GM19025 (cell line): ENCODE measurements around the gene RHEBL1.
A peak's percentile ranks its signal among the peaks of the same experiment; 100 is the strongest.

Experiments used
- ATAC-seq: cut with Tn5 transposase; IDR thresholded peaks from one replicate; pipeline ENCODE4 v1.9.1; 2021; ENCODE audit warnings: mild to moderate bottlenecking, low read depth, moderate library complexity; ENCODE audit not compliant: unreplicated experiment

RHEBL1 gene, protein sequence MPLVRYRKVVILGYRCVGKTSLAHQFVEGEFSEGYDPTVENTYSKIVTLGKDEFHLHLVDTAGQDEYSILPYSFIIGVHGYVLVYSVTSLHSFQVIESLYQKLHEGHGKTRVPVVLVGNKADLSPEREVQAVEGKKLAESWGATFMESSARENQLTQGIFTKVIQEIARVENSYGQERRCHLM

DNA sequence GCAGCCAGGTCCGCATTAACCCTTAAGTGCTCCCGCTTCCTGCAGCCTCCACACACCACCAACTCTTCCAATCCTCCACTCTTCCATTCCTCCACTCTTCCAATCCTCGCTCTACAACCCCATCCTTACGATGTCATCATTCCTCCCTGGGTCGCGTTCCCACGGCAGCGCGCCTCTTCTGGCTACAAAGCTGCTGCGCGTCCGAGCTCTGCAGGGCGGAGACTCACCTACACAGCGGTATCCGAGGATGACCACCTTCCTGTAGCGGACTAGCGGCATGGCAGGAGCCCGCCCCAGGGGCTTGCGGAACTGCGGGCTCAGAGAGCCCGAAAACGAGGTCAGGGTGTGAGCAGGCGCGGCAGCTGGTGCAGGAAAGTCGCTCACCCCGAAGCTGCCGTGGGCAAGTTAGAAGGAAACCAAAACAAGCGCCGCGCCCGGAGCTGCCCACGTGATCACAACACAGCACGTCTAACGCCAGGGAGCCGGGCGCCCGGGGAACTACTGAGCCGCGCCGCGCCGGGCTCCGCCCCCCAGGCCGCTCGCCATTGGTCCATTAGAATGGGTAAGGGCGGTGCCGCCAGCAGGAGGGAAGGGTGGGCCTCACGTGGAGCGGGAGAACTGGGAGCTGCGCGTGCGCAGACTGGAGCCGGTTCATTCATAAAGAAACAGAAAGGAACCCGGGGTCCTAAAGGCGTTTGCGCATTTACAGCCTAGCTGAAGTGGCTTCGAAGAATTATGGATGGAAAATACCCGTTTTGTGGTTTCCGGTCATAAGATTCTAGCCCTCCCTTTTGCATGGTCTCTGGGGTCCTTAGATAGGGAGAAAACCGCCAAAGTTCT lies at the start of gene RHEBL1:
RHEBL1 (minus strand) TSS at position 473 of the 840 bp plus-strand sequence; CDS start at position 279, 194 bp downstream.
- ATAC-seq, result peak; percentile 99

DNA sequence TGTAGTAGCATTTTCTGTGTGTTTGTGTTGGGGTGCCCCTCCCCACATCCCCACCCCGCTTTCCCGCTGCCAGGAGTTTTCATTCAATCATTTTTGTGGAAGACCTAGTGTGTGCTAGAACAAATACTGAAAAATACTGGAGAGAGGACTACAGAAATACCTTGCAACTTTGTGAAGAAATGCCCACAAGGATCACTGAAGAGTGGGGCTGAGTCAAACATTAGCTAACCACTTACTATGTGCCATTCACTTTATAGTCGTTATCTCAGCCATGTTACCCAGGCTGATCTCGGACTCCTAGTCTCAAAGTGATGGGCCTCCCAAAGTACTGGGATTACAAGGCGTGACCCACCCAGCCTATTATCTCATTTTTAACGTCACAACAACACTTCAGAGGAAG lies 41.4 kb upstream of the RHEBL1 start:
- ATAC-seq, result no peak

DNA sequence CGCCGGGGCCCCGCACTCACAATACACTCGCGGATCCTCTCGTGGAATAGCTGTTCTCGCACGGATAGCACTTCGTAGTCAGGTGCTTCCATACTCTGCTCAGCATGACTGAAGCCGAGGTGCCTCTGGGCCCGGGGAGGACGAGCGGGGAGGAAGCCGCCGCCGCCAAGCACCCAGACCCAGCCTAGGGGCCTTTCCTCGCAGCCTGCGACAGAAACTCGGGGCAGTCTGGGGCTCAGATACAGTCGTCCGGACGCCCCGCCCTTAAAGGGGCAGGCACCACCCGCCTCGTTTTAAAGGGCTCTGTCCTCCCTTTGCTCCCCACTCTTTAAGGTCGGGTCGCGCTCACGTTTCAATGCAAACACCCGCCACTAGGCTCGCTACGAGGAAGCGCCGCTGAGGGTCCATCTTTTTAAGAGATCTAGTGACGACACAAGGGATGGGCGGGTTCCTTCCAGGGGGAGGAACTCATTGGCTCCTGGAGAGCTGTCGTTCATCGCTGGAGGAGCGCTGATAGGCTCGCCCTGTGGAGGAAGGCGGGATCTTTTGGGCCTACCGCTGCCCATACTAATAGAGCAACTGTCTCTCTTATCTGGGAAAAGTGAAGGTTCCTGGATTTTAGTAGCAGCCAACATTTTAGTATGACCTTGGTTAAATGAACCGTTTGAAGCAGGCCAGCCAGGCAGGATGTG lies 40.8 kb upstream of the RHEBL1 start, which contains the start of gene LMBR1L:
LMBR1L (minus strand) TSS at position 384 of the 692 bp plus-strand sequence; CDS start at position 92, 292 bp downstream.
- peak; percentile 98 for ATAC-seq

DNA sequence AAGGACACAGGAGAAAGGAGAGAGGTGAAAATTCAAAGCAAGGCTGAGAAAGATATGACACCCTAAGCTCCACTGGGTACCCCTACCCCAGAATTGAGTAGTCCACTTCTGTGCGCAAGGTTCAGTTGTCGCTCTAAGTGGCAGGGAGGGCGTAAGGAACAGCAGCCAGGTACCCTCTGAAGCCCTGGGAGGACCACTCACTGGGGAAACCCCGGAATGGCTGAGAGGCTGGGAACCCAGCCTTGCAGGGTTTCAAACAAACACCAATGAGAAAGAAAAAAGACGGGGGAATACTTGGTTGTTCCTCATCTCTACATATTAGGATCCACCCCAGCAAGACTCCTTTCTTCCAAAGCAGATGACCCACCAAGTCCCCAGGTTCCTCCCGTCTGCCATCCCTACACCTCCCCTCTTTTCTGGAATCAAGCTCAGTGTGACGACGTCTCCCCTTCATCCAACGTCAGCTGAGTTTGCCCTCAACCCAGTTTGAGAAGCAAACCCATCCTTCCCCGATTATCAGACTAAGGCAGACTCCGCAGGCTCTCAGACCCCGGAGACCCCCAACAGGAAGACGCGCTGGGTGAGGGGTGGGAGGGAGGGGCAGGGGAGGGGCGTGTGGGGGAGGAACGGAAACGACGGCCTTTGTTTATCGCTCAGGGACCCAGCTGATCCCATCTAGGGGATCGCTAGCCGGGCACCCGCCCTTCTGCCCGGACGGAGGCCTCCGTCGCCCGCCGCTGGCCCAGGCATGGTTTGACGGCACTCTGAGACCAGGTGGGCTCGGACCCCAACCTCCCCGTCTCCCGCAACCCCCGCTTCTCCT lies 40.1 kb upstream of the RHEBL1 start:
- ATAC-seq, result no peak

DNA sequence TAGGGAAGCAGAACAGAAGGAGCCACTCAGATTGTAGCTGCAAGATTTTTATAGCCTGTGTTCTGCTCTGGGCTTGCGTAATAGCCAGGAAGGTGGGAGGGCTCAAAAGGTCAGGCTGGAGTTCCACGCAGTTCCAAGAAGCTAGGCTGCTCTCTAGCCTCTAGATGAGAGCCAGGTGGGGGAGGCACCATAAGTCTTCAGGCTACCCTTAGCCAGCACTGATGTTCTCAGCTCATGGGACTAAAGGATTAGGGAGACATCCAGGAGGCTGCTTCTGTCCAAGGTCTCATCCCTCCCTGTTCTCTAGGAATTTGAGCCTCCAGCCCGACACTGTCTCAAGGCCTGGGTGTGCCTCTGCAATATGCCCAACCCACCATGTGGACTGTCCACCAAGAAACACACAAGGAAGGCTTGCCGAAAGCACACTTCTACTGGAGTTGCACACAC lies 39.2 kb upstream of the RHEBL1 start:
- ATAC-seq, result no peak

DNA sequence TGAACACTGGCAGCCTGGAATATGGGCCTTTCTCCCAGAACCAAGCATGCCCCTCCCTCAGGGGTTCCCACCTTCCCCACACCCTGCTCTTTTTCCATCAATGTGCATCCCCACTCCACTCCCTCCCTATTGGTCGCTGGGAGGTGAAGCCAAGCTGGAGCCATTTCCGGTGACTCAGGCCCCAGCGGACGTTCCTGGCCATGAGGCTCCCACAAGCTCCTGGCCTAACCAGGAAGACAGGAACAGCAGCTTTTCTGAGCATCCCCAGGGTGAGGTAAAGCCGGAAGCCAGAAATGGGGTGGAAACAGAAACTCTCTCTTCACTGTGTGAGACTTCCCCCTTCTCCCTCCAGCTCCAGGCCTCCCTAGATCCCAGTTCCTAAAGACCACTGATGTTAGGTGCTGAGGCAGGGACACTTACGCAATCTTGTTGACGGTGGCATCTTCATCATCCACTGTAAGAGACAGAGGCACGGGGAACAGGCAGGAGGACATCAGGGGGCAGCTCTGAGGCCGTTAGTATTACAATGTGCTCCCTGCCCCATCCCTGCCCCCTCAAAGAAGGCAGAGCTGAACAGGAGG lies 35.8 kb upstream of the RHEBL1 start:
- no peak for ATAC-seq

DNA sequence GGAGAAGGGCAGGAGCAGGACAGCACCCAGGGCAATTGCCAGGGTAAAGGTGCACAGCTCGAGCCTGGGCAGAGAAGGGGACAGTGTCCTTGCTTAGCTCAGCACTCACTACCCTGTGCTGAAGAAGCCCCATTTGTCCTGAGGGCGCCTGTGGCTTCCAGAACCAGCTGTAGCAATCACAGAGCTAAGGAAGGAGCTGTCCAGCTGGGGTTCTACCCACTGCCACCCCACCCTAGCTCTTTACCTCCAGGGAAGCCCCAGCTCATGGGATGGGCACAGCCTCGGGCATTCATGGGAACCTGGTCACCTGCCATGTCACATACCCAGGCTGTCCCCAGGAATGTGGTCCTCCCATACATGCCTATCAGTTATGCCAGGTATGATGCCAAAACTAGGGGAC lies 35.0 kb upstream of the RHEBL1 start:
- no peak for ATAC-seq

DNA sequence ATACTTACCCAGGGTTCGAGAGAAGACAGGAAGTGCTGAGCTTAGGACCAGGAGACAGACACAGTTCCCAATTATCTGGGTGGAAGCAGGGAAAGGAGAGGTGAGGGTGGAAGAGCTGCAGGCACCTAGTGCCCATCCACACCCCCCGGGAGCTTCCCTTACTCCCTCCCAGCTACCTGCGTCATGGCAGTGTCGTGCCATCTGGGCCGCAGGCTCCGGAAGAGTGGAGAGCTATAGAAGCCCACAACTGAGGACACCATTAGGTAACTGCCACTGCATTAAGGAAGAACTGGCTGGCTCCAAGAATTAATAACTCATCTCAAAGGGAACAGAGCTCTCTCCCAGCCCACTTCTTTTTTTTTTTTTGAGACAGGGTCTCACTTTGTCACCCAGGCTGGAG lies 30.6 kb upstream of the RHEBL1 start:
- ATAC-seq, result no peak

DNA sequence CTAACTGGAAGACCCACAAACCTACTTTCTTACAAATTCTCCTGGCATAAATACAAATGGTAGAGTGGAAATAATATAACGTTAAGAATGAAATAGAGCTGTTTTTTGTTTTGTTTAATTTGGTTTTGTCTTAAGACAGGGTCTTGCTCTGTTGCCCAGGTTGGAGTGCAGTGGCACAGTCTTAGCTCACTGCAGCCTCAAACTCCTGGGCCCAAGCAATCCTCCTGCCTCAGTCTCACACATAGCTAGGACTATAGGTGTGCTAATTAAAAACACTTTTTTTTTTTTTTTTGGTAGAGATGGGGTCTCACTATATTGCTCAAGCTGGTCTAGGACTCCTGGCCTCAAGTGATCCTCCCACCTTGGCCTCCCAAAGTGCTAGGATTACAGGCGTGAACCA lies 28.9 kb upstream of the RHEBL1 start:
- ATAC-seq, result no peak

DNA sequence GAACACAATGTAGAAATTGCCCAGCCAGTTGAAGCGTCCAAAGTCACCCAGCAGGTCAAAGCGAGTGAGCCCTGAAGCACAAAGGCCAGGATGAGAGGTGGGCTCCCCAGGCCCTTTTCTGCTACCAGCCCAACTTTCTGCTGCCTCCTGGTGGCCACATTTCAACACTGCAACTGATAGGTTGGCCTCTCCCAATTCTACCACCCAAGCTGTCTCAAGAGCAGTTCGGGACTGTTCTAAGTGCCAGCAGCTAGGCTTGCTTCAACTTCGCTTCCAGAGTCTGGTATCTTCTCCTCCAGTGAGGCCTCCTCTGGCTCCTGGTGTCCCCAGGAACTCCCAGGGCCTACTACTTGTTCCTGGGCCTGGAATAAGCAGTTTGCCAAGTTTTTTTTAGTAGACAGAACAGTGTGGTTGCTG lies 28.3 kb upstream of the RHEBL1 start:
- no peak for ATAC-seq

DNA sequence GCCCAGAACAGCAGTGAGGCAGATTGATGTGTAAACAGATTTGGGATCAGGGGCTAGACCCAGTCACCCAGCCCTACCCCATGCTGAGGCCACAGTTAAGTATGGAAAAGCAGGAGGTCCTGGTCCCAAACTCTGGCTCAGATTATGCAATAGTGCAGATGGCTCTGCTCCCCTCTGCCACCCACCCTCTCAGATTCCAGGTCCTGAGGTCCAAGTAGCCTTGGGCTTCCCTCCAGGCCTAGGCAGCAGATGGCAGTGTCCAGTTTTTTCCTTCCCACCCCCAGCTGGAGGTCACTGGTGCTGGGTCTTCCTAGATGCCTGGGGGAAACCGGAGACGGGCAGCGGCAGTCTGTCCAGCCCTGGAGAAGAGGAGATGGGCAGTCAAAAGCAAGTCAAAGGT lies 27.6 kb upstream of the RHEBL1 start:
- ATAC-seq, result no peak

DNA sequence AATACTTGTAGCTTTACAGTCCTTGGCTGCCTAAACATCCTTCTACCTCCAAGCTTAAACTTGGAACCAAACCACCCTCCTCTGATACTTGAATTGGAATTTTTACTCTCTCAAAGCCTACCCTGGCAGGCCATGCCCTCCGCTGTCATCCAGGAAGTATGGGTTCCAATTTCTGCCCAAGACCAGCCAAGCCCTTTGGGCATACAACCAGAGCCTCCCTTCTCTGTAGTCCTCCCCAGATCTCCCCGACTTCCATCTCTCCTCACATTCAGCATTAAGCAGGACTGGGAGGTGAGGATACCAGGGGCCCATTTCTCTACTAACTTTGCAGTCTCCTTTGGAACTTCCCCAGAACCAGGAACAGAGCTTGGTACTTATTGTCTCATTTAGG lies 25.2 kb upstream of the RHEBL1 start:
- ATAC-seq, result no peak

DNA sequence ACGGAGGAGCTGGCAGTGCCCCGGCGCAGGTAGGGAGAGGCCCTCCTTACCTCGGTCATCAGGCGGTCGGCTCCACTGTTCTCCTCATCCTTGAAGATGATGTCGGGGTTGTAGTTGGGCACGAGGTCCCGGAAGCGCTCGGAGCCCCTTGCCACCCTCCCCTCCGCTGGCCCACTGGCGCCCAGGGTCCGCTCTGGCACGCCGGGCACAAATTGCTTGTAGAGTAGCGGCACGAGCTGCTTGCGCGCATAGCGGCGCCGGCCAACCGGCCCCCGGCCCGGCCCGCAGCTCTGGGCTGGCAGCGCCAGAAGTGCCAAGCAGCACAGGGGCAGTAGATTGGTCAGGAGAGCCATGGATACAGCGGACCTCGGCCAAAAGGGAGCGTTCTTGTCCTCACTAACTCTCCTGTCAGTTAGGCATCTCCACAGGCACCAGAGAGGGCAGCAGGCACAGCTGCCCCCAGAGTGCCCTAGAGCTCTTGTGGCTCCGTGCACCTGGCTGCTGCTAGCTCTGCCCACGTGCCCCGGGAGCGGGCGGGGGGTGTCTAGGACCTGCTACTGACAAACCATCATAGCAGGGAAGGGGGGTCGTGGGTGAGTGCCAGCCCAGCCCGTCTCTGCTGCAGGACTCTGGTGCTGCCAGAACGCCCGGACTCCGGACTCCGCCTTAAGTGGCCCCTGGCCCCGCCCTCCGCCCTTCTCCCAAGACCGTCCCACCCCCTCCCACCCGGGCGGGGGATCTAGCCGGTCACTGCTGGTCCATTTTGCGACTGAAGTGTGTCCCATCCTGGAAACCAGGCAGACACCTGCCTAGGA lies 24.6 kb upstream of the RHEBL1 start, which contains the start of gene DHH:
DHH (minus strand) TSS at position 642 of the 815 bp plus-strand sequence; CDS start at position 353, 289 bp downstream.
- ATAC-seq, result no peak

DNA sequence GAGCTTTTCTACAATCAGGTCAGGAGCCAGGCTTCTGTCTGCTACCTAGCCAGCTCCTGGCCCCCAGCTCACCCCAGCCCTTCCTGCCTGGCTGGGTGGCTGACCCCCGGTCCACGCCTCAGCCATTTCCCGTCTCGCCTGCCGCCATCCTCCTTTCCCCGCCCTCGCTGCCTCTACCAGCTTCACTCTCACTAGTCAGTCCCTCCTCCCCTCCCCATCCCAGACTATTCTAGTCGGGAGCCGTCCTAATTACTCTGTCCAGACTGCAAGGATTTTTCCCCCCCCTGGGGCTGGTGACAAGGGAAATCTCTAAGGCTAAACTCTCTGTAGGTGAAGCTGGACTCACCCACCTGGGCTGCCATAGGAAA lies 24.0 kb upstream of the RHEBL1 start:
- ATAC-seq, result no peak

DNA sequence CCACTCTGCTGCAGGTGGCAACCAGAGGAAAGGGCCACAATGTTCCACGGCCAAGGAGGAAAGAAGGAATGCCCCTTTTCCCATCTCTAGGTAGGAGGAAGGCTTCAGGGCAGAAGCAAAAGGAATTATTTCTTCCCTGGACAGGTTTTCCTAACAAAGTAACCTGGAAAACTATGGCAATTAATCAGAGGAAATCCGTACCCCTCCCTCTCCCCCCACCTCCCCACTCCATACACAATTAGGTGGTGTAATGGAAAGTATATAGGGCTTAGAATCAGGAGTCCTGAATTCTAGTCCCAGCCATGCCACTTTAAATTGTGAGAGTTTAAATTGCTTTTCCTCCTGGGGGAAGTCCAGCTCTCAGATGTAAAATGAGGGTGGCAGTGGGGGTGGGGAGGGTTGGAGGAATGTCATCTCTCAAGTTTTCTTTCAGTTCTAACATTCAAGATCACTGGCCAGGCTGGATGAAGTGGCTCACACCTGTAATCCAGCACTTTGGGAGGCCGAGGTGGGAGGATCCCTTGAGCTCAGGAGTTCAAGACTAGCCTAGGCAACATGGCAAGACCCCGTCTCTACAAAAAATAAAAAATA lies 23.1 kb upstream of the RHEBL1 start:
- ATAC-seq, result no peak

DNA sequence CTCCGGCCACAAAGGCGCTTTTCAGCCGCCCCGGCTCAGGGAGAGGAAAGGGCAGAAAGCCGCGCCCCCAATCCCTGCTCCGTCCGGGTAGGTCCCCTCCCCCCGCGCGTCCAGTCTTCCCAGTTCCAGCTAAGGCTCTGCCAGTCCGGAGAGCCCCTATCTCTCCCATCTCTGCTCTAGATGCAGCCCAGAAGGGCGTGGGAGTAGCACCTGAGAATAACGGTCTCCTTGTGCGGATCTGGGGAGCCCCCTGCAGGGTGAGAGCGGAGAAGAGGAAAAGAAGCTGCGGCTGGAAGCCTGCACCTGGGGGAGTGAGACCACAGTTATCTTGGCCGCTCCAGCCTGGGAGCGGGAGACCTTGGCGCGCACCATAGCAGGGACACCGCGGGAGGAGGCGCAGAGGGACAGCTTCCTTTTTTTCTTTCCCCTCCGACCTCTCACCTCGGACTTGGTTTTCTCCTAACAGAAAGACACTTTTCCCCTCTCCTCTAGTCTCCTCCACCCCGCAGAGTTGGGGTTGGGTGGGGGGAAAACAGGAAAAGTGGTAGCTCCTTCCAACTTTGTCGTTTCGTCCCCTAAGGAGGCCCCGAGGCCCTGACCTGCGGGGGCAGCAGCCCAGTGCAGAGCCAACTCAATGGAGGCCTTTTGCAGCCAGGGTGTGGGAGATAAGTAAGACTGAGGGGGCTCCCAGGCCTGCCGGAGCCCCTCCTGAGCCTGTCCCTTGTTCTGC lies 22.5 kb upstream of the RHEBL1 start:
- no peak for ATAC-seq

DNA sequence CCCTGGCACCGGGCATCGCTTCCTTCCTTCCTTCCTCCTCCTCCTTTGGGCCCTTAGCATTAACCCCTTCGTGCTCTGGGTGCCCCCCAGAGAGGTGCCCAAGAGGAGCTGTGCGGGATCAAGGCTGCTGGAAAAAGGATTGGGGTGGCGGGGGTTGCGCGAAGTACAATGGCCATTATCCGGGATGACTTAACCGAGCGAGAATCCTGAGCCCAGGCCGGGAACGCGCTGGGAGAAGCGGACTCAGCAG lies 22.0 kb upstream of the RHEBL1 start:
- ATAC-seq, result no peak

DNA sequence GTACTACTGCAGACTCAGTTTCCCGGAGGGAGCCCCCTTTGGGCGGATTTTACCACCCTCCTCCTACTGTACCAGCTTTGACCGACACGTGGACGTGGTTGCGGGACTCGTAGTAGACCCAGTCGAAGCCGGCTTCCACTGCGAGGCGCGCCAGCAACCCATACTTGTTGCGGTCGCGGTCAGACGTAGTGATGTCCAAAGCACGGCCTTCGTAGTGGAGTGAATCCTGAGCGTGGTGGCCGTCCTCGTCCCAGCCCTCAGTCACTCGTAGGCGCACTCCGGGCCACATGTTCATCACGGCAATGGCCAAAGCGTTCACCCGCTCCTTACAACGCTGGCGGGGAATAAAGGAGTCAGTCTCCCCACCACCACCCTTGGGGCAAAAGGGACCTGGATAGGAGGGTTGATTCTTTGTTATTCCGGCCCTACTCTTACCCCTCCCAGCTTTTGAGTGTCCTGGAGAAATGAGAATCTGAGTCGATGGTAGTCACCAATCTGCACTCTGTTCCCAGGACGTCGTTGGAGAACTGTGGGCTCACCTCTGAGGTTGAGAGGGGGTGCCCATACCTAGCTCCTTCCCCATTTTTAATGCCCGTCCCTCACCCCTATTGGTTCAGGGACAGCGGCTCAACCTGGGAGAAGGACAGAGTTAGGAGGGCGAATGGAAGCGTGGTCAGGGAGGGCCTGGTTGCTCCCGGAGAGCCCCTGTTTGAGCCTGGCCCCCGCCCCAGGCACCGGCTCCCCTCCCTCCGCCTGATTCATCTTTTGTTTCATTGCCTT lies 21.5 kb upstream of the RHEBL1 start:
- ATAC-seq, result no peak
